ENCODE results near the gene TIMD4.

The TIMD4 gene

GRCh38 chr5:156892864-156893263 is 70.2 kb downstream of the TIMD4 start:
- no peak for TF ChIP-seq CTCF (IDR thresholded peaks at IDR 0.05; ENCODE audit: low read length, missing control alignments)
- no peak for DNase-seq (ENCODE audit: low read depth)
- no peak overlapping the region for H3K4me3 ChIP-seq (replicated peaks; ENCODE audit: low read depth, low read length)

DNA sequence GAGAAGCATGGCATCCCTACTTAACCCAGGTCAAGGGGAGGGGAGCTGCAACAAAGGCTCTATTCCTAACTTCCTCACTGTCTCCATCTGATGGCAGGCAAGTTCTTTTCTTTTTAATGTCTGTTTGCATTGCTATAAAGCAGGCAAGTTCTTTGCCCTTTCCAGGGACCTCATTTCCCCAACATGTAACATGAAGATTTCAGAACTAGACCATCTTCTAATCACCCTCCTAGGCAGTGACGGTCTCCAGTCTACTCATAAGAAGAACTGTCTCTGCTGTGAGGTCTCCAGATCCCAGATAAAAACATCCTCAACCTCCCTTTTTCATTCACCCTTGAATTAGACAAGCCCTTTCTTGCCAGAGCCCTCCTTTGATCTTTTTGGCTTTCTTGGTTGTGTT is 70.8 kb downstream of the TIMD4 start:
- TF ChIP-seq CTCF (IDR thresholded peaks at IDR 0.05; ENCODE audit: low read length, missing control alignments): no peak
- no peak for DNase-seq (ENCODE audit: low read depth)
- no peak overlapping the region for H3K4me3 ChIP-seq (replicated peaks; ENCODE audit: low read depth, low read length)

GRCh38 chr5:156888520-156888919 is 74.5 kb downstream of the TIMD4 start:
- no peak overlapping the region for H3K4me3 ChIP-seq (replicated peaks; ENCODE audit: low read depth, low read length)
- TF ChIP-seq CTCF (IDR thresholded peaks at IDR 0.05; ENCODE audit: low read length, missing control alignments): no peak
- no peak for DNase-seq (ENCODE audit: low read depth)

DNA sequence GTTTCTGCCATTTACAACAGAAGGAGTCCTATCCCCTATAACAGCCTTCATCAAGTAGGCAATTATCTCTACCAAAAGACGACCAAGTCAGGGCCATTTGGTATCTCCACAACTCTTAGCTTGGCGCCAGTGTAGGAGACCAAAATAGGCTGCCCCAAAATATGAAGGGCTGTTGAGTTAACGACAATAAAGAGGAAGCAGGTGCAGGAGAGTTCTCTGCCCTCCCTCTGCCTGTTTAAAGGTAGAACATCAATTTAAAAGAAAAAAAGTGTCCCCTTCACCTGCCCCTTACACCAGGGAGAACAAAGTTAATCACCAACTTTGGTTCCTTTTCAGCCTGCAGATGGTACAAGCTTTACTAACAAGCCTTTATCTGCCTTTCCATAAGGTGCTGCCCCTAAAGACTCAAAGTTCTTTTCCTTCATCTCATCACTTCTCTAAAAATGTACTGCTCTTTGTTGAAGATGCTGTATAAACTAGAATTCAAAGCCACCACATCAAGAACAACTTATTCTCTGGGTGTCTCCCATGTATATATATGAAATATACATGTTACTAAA is 79.6 kb downstream of the TIMD4 start:
- no peak for DNase-seq (ENCODE audit: low read depth)
- H3K4me3 ChIP-seq (replicated peaks; ENCODE audit: low read depth, low read length): no peak overlapping the region
- no peak for TF ChIP-seq CTCF (IDR thresholded peaks at IDR 0.05; ENCODE audit: low read length, missing control alignments)

GRCh38 chr5:156879665-156880285 is 83.3 kb downstream of the TIMD4 start:
- TF ChIP-seq CTCF (IDR thresholded peaks at IDR 0.05; ENCODE audit: low read length, missing control alignments): no peak
- DNase-seq (ENCODE audit: low read depth): no peak

DNA sequence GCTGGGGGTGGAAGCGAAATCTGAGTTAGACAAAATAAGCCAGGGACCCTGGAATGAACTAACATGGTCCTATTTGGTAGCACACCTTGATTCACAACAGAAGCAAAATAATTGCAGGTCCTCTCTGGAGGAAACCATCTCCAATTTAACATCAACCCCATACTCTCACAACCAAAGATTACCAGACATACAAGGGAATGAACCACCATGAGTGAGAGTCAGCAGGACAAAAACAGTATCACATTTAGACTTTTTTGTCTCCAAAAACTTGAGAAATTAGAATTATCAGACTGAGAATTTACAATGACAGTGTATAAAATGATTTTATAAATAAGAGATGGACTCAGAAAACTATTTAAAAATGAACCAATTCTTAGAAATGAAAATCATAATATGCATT is 91.8 kb downstream of the TIMD4 start:
- TF ChIP-seq CTCF (IDR thresholded peaks at IDR 0.05; ENCODE audit: low read length, missing control alignments): no peak
- H3K4me3 ChIP-seq (replicated peaks; ENCODE audit: low read depth, low read length): no peak overlapping the region
- no peak for DNase-seq (ENCODE audit: low read depth)

More at GRCh38 chr5:156879665-156880285, 83.3 kb downstream of the TIMD4 start:
- no peak overlapping the region for H3K4me3 ChIP-seq (replicated peaks; ENCODE audit: low read depth, low read length)

DNA sequence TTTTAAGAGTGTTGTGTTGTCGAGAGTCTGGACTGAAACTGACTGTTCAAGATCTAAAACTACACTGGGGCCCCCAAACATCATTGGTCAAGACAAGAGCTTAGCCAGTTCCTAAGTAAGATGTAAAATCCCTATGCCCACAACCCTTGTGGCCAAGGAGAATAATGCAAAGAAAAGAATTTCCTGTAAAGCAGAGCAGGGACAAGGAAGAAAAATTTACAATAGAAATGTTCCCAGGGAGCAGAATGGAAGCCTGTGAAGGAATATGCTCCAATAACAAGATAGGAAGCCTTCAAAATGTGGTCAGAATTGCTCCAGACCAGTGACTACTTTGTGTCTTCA is 92.6 kb downstream of the TIMD4 start:
- no peak for TF ChIP-seq CTCF (IDR thresholded peaks at IDR 0.05; ENCODE audit: low read length, missing control alignments)

More for the DNA sequence above, 92.6 kb downstream of the TIMD4 start:
- H3K4me3 ChIP-seq (replicated peaks; ENCODE audit: low read depth, low read length): no peak overlapping the region
- no peak for DNase-seq (ENCODE audit: low read depth)

All from fibroblast of pulmonary artery (primary cell).